ENCODE measurements around the gene MCC.

MCC gene

DNA sequence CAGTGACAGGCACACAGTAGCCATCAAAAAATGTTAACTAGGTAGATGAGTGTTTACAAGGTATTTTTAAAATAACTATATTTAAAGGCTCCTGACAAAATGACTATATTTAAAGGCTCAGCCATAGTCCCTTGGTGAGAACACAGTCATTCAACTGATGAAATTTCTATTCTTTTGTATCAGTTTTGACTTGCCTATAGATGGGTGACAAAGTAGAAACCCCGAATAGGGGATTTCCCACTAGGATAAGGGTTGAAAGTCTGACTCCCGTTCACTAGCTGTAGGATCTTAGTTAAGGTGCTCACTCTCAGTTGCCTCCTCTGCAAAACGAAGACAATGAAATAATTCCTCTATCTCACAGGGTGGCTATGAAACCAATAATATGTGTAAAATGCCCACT, 271.7 kb downstream of the MCC start:
- H3K27ac ChIP-seq (ENCODE audit: low read depth, low read length): no peak overlapping the region
- H3K27me3 ChIP-seq (ENCODE audit: control insufficient read depth in 1 of 2, insufficient read depth in 2 of 2, low read length in 2 of 2): no peaks in the 10 kb centered on the region
- no peak overlapping the region for H3K9ac ChIP-seq (ENCODE audit: low read length)
- no peak overlapping the region for H3K4me3 ChIP-seq (ENCODE audit: low read depth in 1 of 2, low read length in 2 of 2)
- no peaks in the 10 kb centered on the region for H3K9me3 ChIP-seq (ENCODE audit: low read length)
- no peaks in the 10 kb centered on the region for H3K36me3 ChIP-seq (ENCODE audit: insufficient read depth, low read length)
- no peaks in the 10 kb centered on the region for H3K4me1 ChIP-seq (ENCODE audit: insufficient read depth, low read length)

DNA sequence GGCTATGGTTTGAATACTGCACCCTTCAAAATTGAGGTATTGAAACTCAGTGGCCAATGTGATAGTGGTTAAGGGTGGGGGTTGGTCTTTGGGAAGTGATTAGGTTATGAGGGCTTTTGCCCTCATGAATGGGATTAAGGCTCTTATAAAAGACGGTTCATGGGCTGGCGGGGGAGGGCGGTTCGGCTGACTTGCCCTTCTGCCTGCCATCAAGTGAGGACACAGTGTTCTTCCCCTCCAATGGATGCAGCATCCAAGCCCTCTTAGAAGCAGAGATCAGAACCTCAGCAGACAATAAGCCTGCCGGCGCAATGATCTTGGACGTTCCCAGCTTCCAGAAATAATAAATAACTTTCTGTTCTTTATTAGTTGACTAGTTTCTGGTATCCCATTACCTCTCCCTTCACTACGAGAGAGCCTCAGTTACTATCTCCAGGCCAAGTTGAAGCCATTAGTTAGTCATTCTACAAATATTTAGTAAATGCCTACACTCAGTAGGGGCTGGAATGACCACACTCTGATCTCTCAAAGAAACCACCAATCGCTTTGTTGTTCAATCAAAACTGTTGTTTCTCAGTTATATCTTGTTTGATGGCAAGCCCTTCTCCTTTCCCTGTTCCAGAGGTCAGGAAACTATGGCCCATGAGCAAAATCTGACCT, 272.7 kb downstream of the MCC start:
- Histone ChIP-seq H3K4me3 (ENCODE audit: low read depth in 1 of 2, low read length in 2 of 2) (no peak overlapping the region), H3K9ac (ENCODE audit: low read length) (no peak overlapping the region), H3K27ac (ENCODE audit: low read depth, low read length) (no peak overlapping the region), H3K4me1 (ENCODE audit: insufficient read depth, low read length) (no peaks in the 10 kb centered on the region), H3K9me3 (ENCODE audit: low read length) (no peaks in the 10 kb centered on the region), H3K27me3 (ENCODE audit: control insufficient read depth in 1 of 2, insufficient read depth in 2 of 2, low read length in 2 of 2) (no peaks in the 10 kb centered on the region), H3K36me3 (ENCODE audit: insufficient read depth, low read length) (no peaks in the 10 kb centered on the region)

GRCh38 chr5:113214606-113215323, 273.5 kb downstream of the MCC start:
- no peak overlapping the region for H3K9ac ChIP-seq (ENCODE audit: low read length)
- no peak overlapping the region for H3K4me3 ChIP-seq (ENCODE audit: low read depth in 1 of 2, low read length in 2 of 2)
- no peaks in the 10 kb centered on the region for H3K9me3 ChIP-seq (ENCODE audit: low read length)
- H3K27ac ChIP-seq (ENCODE audit: low read depth, low read length): no peak overlapping the region
- no peaks in the 10 kb centered on the region for H3K4me1 ChIP-seq (ENCODE audit: insufficient read depth, low read length)
- H3K36me3 ChIP-seq (ENCODE audit: insufficient read depth, low read length): no peaks in the 10 kb centered on the region
- H3K27me3 ChIP-seq (ENCODE audit: control insufficient read depth in 1 of 2, insufficient read depth in 2 of 2, low read length in 2 of 2): no peaks in the 10 kb centered on the region

GRCh38 chr5:113213551-113214425, 274.5 kb downstream of the MCC start:
- no peak overlapping the region for H3K27ac ChIP-seq (ENCODE audit: low read depth, low read length)
- no peak overlapping the region for H3K9ac ChIP-seq (ENCODE audit: low read length)
- H3K9me3 ChIP-seq (ENCODE audit: low read length): no peaks in the 10 kb centered on the region
- no peaks in the 10 kb centered on the region for H3K4me1 ChIP-seq (ENCODE audit: insufficient read depth, low read length)
- H3K36me3 ChIP-seq (ENCODE audit: insufficient read depth, low read length): no peaks in the 10 kb centered on the region
- no peaks in the 10 kb centered on the region for H3K27me3 ChIP-seq (ENCODE audit: control insufficient read depth in 1 of 2, insufficient read depth in 2 of 2, low read length in 2 of 2)
- H3K4me3 ChIP-seq (ENCODE audit: low read depth in 1 of 2, low read length in 2 of 2): no peak overlapping the region

GRCh38 chr5:113212244-113212920, 275.9 kb downstream of the MCC start:
- no peaks in the 10 kb centered on the region for H3K27me3 ChIP-seq (ENCODE audit: control insufficient read depth in 1 of 2, insufficient read depth in 2 of 2, low read length in 2 of 2)
- no peak overlapping the region for H3K4me3 ChIP-seq (ENCODE audit: low read depth in 1 of 2, low read length in 2 of 2)
- no peaks in the 10 kb centered on the region for H3K36me3 ChIP-seq (ENCODE audit: insufficient read depth, low read length)
- H3K9ac ChIP-seq (ENCODE audit: low read length): no peak overlapping the region
- H3K4me1 ChIP-seq (ENCODE audit: insufficient read depth, low read length): no peaks in the 10 kb centered on the region
- H3K9me3 ChIP-seq (ENCODE audit: low read length): no peaks in the 10 kb centered on the region
- H3K27ac ChIP-seq (ENCODE audit: low read depth, low read length): no peak overlapping the region

DNA sequence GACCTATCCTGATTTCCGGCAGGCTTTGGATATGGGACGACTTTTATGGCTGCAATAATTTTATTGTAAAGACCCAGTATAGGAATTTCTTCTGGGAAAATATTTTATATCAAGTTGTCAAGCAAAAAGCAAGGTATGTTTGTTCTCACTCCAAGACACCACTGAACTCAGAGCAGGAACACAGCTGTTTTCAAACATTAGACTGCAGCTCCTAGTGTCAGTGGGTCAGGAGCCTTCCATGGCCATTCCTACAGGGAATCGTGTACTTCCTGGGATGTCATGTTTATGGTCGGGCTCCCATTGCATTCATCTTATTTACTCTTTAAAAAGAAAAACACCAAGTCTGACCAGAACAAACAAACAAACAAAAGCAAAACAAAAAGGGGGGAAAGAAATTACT, 278.8 kb downstream of the MCC start:
- no peak overlapping the region for H3K27ac ChIP-seq (ENCODE audit: low read depth, low read length)
- H3K9me3 ChIP-seq (ENCODE audit: low read length): no peaks in the 10 kb centered on the region
- no peaks in the 10 kb centered on the region for H3K27me3 ChIP-seq (ENCODE audit: control insufficient read depth in 1 of 2, insufficient read depth in 2 of 2, low read length in 2 of 2)
- H3K9ac ChIP-seq (ENCODE audit: low read length): no peak overlapping the region
- no peaks in the 10 kb centered on the region for H3K36me3 ChIP-seq (ENCODE audit: insufficient read depth, low read length)
- no peaks in the 10 kb centered on the region for H3K4me1 ChIP-seq (ENCODE audit: insufficient read depth, low read length)
- H3K4me3 ChIP-seq (ENCODE audit: low read depth in 1 of 2, low read length in 2 of 2): no peak overlapping the region

GRCh38 chr5:113205807-113206206, 282.4 kb downstream of the MCC start:
- H3K9me3 ChIP-seq (ENCODE audit: low read length): no peaks in the 10 kb centered on the region
- no peaks in the 10 kb centered on the region for H3K4me1 ChIP-seq (ENCODE audit: insufficient read depth, low read length)
- H3K27ac ChIP-seq (ENCODE audit: low read depth, low read length): no peak overlapping the region
- no peaks in the 10 kb centered on the region for H3K36me3 ChIP-seq (ENCODE audit: insufficient read depth, low read length)
- H3K9ac ChIP-seq (ENCODE audit: low read length): no peak overlapping the region
- no peaks in the 10 kb centered on the region for H3K27me3 ChIP-seq (ENCODE audit: control insufficient read depth in 1 of 2, insufficient read depth in 2 of 2, low read length in 2 of 2)
- H3K4me3 ChIP-seq (ENCODE audit: low read depth in 1 of 2, low read length in 2 of 2): no peak overlapping the region

GRCh38 chr5:113205323-113205722, 282.9 kb downstream of the MCC start:
- Histone ChIP-seq H3K36me3 (ENCODE audit: insufficient read depth, low read length) (no peaks in the 10 kb centered on the region), H3K27ac (ENCODE audit: low read depth, low read length) (no peak overlapping the region), H3K4me1 (ENCODE audit: insufficient read depth, low read length) (no peaks in the 10 kb centered on the region), H3K9me3 (ENCODE audit: low read length) (no peaks in the 10 kb centered on the region), H3K27me3 (ENCODE audit: control insufficient read depth in 1 of 2, insufficient read depth in 2 of 2, low read length in 2 of 2) (no peaks in the 10 kb centered on the region), H3K4me3 (ENCODE audit: low read depth in 1 of 2, low read length in 2 of 2) (no peak overlapping the region), H3K9ac (ENCODE audit: low read length) (no peak overlapping the region)

DNA sequence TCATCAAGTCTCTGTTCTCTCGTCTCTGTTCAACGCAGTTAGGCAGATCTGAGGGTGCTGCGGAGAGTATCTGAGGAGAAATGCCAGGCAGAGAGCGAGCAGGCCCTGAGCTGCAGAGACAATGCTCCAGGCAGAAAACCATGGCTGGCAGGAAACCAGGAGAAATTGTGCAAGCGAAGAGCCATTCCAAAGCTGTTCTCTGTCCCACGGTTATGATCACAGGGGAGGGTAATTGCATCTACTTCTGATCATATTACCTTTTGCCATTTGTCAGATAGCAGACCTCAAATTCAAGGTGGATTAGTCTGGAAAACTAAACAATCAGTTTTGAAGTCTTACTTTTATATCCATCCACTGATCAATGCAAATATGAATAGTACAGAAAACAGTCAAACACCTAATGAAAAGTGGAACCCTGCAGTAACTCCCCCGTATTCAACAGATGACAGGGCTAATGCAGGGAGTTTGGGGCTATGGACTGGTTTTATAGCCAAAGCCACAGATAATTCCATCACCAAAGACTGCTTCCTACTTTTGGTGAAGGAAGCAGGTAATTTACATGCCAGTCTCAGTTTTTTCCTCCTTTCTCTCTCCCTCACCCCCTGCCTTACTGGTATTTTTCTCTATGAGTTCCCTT, 283.6 kb downstream of the MCC start:
- H3K27ac ChIP-seq (ENCODE audit: low read depth, low read length): no peak overlapping the region
- no peaks in the 10 kb centered on the region for H3K9me3 ChIP-seq (ENCODE audit: low read length)
- no peak overlapping the region for H3K4me3 ChIP-seq (ENCODE audit: low read depth in 1 of 2, low read length in 2 of 2)
- no peaks in the 10 kb centered on the region for H3K36me3 ChIP-seq (ENCODE audit: insufficient read depth, low read length)
- no peaks in the 10 kb centered on the region for H3K27me3 ChIP-seq (ENCODE audit: control insufficient read depth in 1 of 2, insufficient read depth in 2 of 2, low read length in 2 of 2)
- H3K9ac ChIP-seq (ENCODE audit: low read length): no peak overlapping the region
- no peaks in the 10 kb centered on the region for H3K4me1 ChIP-seq (ENCODE audit: insufficient read depth, low read length)

DNA sequence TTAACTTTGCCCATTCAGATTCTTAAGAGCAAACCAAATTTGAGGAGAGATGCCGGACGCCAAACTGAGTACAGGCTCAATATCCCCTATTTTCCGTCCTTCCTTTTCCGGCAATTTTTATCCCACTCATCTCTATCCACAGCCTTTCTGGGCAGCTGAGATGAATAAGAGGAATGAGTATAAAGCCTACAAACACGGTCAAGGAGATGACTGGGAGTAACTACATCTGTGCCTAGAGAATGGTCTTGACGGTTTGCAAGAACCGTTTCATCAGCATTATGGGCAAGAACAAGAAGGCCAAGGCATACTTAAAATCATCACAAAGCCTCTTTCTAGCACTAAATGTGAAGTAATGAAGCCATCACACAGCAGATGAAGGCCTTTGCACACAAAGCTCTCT, 284.3 kb downstream of the MCC start:
- Histone ChIP-seq H3K27me3 (ENCODE audit: control insufficient read depth in 1 of 2, insufficient read depth in 2 of 2, low read length in 2 of 2) (no peaks in the 10 kb centered on the region), H3K27ac (ENCODE audit: low read depth, low read length) (no peak overlapping the region), H3K9me3 (ENCODE audit: low read length) (no peaks in the 10 kb centered on the region), H3K36me3 (ENCODE audit: insufficient read depth, low read length) (no peaks in the 10 kb centered on the region), H3K9ac (ENCODE audit: low read length) (no peak overlapping the region), H3K4me1 (ENCODE audit: insufficient read depth, low read length) (no peaks in the 10 kb centered on the region), H3K4me3 (ENCODE audit: low read depth in 1 of 2, low read length in 2 of 2) (no peak overlapping the region)

All from muscle layer of colon (tissue), 2 donors.